ENCODE results near the gene MTNR1A.
A peak's percentile ranks its signal among the peaks of the same experiment; 100 is the strongest.
"Not testable (repeated sequence)": the region's sequence is repeated elsewhere in the genome, so short reads cannot be mapped to it uniquely, and the experiment has no call there.

The MTNR1A gene

GRCh38 chr4:186561748-186562147 lies 6.4 kb upstream of the MTNR1A start:
- no peak for DNase-seq

GRCh38 chr4:186560647-186561046 lies 5.3 kb upstream of the MTNR1A start:
- no peak for DNase-seq

DNA sequence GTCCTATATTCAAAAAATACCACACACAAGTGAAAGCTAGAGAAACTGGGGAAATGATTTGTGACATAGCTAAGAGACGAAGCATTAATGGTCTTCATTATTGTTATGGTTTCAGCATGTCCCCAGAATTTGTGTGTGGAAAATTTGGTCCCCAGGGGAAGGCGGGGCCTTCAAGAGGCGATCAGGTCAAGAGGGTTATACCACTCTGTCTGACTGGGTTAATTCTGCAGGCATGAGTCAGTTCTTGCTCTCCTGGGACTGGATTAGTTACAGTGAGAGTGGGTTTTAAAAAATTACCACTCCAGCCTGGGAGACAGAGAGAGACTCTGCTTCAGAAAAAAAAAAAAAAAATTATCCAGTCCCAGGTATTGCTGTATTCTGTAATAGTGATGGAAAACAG lies 2.1 kb upstream of the MTNR1A start:
- DNase-seq: no peak

DNA sequence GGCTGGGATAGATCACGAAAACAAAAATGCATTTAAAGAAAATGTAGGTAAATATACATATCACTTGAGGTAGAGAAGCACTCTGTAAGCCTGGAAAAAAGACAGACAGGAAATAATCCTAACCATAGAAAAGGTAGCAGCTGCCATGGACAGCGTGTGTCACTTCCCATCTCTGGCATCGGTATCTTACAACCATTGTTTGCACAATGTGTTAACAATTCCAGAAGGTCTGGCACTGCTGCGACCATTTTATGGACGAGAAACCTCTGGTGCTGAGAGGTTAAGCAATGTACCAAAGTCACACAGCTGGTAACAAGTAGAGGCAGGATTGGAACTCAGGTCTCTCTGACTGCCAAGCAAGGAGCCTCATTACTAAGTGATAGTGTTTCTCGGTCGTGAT lies 1.7 kb upstream of the MTNR1A start:
- no peak for DNase-seq

GRCh38 chr4:186554539-186554913 lies 841 bp downstream of the MTNR1A start:
- no peak for DNase-seq

GRCh38 chr4:186553717-186554116 lies 1.6 kb downstream of the MTNR1A start:
- DNase-seq: no peak

- DNase-seq: no peak
Observed at GRCh38 chr4:186551849-186552248, 3.5 kb downstream of the MTNR1A start.

DNA sequence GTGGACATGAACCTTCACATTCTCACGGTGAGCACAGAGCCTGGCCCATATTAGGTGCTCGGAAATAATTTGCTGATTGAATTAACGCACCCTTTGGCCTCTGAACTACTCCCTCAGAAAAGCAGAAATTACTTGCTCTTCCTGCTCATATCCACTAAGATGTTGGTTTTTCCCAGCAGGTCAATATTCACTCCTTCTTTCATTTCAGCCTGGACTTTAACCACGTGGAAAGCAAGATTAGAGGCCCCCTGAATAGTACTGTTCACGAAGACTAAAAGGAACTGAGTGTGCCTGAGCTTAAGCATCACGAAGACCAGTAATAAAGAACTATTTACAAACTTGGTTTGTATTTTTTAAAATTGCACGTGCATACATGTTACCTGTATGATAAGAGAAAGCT lies 9.9 kb downstream of the MTNR1A start:
- no peak for DNase-seq

DNA sequence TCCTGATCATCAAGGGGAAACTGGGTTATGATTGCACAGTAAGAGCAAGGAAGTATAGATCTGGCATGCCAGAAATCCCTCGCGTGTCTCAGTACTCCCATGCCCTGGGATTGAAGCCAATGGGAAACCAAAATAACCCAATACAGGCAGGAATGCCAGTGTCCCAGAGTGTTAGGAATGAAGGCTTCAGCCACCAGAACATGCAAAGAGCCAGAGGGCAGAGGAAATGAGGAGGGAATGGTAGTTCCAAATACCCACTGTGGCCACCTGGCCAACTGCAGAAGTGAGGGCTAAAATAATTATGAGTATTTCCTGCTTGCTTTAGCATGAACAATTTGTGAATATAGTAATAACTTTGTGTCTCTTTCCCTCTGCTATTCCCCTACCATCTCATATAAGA lies 12.2 kb downstream of the MTNR1A start:
- DNase-seq: no peak

DNA sequence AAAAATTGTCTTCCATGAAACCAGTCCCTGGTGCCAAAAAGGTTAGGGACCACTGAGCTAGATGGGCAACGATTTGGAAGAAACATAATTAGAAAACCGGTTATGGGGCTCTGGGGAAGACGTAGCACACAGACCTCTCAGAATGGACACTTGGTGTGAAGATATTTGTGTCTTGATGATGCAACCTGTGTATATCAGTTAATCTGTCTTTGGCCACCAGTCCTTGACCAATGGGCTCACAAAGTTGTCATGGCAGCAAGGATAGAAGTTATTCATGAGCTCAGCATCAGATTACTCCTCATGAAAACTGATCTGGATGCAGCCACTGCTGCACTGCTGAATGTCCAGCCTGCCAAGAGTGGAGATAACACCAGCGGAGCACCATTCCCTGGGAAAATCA lies 13.6 kb downstream of the MTNR1A start:
- no peak for DNase-seq

DNA sequence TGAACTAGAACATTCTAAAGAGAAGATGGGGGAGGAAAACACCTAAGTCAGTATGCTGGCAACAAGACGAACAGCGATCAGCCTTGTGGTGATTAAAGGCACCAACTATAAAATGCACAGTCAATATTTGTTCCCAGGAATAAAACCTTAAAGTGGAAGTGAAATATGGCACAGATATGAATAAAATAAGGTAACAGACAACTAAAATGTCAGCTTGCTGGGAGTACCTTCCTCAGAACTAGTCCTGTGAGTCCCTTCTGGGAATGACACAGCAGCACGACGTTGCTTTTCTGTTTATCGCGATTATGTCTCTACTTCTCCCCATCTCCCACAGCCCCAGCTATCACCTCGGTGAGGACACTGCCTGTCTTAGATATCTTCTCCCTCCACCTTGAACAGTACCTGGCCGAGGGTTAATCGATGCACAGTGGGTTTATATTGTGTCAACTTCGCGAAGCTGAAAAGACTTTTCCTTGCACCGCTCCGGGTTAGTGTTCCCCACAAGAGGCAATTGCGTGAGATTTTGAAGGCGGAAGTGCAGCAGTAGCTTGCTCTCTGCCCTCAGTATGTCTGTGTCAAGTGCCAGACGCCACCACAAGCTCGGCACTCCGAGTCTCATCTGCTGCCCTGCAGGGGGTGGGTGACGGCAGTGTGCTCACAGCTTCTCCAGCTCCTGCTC lies 17.4 kb downstream of the MTNR1A start:
- DNase-seq: no peak

DNA sequence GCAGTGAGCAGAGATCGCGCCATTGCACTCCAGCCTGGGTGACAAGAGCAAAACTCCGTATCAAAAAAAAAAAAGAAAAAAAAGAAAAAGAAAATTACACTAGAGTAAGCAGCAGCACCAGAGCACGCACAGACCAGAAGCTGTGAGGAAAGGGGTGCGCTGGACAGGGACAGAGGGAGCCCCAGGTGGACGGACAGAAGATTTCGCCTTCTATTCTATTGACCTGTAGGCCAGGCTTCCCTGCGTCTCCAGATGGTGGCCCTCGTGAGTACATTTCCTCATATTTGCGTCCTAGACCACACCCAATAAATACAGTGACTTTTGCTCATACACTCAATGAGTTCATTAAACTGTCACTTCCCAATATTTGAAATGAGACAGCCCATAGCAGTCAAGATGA lies 19.1 kb downstream of the MTNR1A start:
- no peak for DNase-seq

- DNase-seq: no peak
Observed at GRCh38 chr4:186534056-186534455, 21.3 kb downstream of the MTNR1A start.

GRCh38 chr4:186523927-186524326 lies 31.4 kb downstream of the MTNR1A start:
- DNase-seq: not testable (repeated sequence)

DNA sequence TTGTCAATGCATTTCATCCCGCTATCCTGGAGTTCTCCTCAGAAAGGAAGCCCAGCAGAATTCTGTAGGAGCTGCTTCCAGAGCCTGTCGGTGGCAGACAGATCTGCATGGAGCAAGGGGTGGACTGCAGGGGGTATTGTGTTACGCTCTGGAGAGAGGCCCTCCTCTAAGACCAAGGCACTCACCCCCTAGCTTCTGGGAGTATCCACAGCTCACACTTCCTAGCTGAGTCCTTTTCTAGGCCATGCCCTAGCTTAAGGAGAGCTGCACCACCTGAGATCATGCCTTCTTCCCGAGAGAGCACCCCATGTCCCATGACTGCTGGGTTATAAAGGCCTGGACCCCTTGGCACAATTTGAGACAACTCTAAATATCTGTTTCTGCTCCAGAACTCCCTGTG lies 39.1 kb downstream of the MTNR1A start:
- DNase-seq: no peak

GRCh38 chr4:186514271-186514950 lies 41.0 kb downstream of the MTNR1A start:
- no peak for DNase-seq

DNA sequence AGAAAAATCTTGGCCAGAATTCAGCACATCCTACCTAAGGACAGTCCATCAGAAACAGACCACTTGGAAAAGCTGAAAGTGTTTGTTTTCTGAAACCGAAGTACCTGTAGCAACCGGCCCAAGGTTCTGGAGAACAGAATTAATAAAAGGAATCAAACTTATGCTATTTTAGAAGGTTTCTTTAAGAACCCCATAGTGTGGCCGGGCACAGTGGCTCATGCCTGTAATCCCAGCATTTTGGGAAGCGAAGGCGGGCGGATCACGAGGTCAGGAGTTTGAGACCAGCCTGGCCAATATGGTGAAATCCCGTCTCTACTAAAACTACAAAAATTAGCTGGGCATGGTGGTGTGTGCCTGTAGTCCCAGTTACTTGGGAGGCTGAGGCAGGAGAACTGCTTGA lies 50.6 kb downstream of the MTNR1A start:
- DNase-seq: not testable (repeated sequence)

DNA sequence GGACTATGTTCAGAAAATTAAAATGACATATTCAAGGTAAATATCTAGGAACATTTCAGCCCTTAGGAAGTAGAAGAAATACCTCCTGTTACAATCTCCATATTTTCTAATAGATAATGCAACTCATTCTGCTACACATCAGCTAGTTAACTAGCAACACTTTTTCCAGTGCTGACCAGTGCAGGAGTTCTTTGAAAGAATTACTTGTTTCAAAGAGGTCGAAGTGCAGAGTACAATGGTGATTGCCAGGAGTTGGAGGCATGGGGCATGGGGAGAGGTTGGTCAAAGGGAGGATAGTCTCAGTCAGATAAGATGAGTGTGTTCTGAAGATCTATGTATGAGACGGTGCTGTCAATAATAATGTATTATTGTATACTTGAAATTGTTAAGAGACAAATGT lies 53.1 kb downstream of the MTNR1A start:
- no peak for DNase-seq

- no peak for DNase-seq
Observed at GRCh38 chr4:186501554-186501953, 53.8 kb downstream of the MTNR1A start.

- DNase-seq: no peak
Observed at GRCh38 chr4:186500721-186501304, 54.6 kb downstream of the MTNR1A start.

- DNase-seq: no peak
Observed at GRCh38 chr4:186499467-186499866, 55.9 kb downstream of the MTNR1A start.

GRCh38 chr4:186497043-186497442 lies 58.3 kb downstream of the MTNR1A start:
- no peak for DNase-seq

- no peak for DNase-seq
Observed at GRCh38 chr4:186494496-186494895, 60.9 kb downstream of the MTNR1A start.

GRCh38 chr4:186487726-186488125 lies 67.6 kb downstream of the MTNR1A start:
- no peak for DNase-seq

- peak; percentile 71 for DNase-seq
Observed at GRCh38 chr4:186486172-186486571, 69.2 kb downstream of the MTNR1A start.
